Measurements from ENCODE around the gene SYT8.

The SYT8 gene

DNA sequence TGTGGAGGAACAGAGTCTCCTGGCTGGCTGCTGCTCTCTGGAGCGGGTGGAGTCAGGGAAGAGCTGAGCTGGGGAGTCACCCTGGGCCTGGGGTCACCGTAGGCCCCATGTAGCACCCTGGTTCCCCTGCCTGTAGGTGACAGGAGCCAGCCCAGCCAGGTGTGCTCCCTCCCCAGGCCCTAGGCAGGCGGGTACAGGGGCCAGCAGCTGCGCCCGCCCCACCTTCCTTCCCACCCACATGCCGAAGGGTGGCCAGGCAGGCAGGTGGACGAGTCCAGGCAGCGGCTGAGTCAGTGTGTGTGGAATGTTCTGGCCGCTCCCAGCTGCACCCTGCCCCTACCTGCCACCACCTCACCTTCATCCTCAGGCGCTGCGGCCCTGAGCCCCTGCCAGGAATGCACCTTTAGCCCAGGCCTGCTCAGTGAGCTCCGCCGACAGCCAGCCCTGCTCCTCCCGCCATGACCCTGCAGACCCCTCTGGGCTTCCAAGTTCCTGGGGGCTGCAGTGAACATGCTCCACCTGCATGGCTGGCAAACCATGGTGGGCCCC lies 654 bp upstream of the SYT8 start:
- peak; percentile 30 for DNase-seq

DNA sequence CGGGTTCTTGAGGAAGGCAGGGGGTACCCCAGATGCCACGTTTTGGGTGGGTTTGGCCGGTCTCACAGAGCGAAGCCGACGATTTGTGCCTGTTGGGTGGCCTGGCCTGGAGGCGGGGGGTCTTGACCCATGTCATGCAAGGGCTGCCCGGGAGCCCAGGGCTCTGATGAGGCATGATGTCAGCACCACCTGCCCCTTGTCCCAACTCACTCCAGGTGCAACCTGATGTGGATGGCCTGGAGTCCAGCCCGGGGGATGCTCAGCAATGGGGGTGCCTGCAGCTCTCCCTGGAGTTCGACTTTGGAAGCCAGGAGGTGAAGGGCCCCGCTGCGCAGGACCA lies 851 bp downstream of the SYT8 start:
- DNase-seq, result no peak

GRCh38 chr11:1836011-1836945 lies 1.5 kb downstream of the SYT8 start:
- DNase-seq, result peak; percentile 32

GRCh38 chr11:1837171-1838076 lies 2.6 kb downstream of the SYT8 start:
- peak; percentile 90 for DNase-seq

DNA sequence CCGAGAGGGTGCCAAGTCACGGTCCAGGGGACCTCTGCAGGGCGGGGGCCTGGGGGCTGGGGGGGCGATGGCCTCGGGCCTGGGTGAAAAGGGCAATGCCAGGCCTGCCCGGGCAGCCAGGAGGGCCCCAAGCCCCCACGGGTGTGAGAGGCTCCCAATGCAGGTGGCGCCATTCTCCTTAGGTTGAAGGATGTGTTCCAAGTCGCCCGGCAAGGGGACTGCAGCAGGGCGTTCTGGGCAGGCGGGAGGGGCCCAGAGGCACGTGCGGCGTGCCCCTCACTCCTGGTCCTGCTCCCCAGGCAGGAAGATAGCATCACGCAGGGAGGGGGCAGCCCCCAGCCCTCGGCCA lies 3.3 kb downstream of the SYT8 start:
- no peak for DNase-seq

DNA sequence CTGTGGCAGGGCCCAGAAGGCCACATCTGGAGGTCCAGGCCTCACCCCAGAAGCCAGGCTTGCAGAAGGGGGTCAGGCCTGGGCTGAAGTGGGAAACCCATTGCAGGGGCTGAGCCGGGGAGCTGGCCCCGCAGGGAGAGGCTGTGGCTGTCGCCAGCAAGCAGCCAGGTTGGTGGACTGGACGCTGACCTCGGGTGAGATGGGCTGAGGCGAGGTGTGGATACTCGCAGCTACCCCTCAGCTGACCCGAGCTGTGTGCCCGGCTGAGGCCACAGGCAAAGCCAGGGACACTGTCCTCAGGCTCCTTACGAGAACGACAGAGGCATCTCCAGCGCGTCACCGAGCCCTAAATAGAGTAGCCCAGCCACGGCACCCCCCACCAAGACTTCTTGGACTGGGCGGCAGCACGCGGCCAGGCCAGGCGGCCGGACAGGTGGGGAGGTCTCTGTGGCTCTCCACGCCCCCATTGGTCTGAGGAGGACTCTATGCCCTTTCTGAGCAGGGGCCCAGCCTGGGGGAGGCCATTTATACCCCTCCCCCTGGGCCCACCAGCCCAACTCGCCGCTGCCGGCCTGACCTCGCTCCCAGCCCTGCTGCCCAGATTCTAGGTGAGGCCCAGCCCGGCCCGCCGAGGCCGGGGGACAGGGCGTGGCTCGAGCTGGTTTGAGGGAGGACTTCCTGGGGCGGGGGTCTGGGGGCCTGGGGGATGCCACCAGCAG lies 3.8 kb downstream of the SYT8 start, which contains the start of gene TNNI2:
TNNI2 (plus strand) TSS at position 556 of the 719 bp plus-strand sequence. CDS start 716 bp downstream, outside the sequence.
- DNase-seq, result peak; percentile 52

- DNase-seq, result peak; percentile 36
Measured at GRCh38 chr11:1839204-1839923, 4.6 kb downstream of the SYT8 start.

DNA sequence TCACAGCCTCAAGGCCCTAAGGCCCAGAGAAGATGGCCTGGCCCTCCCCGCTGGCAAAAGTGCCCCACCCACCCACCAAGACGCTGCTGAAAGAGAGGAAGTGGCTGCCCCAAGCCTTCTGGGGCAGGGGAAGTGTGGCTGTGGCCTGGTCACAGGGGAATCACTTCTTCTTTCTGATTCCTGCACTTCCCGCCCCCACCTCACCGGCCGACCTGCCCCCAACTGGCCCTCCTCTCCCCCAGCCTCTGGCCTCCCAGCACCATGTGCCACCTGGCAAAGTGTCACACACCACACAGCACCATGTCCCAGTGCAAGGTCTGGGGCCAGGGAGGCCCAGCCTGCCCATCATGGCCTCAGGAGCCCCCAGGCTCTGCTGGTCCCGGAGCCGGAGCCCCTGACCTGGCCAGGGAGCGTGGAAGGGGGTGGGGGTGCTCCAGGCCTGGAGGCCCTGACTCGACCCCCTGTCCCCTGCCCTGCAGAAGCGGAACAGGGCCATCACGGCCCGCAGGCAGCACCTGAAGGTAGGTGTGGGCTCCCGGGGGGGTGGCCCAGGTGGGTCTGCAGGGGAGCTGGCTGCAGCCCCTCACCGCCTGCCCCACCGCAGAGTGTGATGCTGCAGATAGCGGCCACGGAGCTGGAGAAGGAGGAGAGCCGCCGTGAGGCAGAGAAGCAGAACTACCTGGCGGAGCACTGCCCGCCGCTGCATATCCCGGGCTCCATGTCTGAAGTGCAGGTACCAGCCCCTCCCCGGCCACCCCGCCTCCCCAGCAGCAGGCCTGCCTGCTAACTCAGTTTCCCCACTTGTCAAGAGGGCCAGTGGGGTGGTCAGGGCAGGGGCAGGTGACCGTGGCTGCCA lies 5.4 kb downstream of the SYT8 start:
- peak; percentile 38 for DNase-seq

GRCh38 chr11:1840780-1841480 lies 6.1 kb downstream of the SYT8 start:
- peak; percentile 34 for DNase-seq

DNA sequence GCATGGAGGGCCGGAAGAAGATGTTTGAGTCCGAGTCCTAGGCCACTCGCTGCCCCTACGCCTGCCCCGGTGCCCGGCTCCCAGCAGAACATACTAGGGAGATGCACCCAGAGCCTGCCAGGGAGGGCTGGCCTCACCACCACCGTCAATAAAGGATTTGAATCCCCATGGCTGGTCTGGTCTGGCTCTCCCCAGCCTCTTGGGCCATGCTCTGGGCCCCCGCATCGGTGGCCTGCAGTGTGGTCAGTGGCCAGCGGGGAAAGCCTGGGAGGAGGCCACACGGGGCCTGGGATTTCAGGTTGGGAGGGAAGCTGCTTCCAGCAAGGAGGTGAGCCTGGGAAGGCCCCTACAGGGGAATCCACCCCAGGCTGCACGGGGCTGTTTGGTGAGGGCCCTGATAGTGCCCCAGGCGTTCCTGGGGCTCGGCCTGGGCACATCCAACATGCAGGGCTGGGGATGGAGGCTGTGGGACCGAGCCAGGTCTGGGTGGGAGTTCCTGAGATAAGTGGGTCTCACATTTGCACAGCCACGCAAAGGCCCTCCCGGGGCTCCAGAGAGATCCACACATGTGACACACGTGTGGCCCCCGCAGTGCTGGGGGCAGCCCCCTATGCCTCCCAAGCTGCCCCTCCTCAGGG lies 6.8 kb downstream of the SYT8 start:
- no peak for DNase-seq

- no peak for DNase-seq
Measured at GRCh38 chr11:1842149-1843097, 7.6 kb downstream of the SYT8 start.

DNA sequence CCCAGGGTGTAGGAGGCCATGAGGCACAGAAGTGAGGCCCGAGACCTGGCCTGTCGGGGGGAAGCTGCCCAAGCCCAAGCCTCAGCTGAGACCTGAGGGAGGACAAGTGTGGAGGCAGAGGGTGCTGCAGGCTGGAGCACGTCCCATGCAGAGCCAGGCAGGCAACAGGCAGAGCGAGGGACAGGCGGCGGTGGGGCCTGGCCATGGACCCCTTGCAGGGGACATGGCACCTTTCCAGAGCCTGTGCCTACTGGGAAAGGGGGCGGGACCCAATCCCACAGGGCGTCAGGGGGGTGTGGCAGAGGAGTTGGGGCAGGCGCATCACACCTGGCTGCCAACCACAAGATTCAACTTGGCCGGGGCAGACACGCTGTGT lies 8.3 kb downstream of the SYT8 start:
- DNase-seq, result no peak

- DNase-seq, result no peak
Measured at GRCh38 chr11:1843796-1844195, 9.0 kb downstream of the SYT8 start.

DNA sequence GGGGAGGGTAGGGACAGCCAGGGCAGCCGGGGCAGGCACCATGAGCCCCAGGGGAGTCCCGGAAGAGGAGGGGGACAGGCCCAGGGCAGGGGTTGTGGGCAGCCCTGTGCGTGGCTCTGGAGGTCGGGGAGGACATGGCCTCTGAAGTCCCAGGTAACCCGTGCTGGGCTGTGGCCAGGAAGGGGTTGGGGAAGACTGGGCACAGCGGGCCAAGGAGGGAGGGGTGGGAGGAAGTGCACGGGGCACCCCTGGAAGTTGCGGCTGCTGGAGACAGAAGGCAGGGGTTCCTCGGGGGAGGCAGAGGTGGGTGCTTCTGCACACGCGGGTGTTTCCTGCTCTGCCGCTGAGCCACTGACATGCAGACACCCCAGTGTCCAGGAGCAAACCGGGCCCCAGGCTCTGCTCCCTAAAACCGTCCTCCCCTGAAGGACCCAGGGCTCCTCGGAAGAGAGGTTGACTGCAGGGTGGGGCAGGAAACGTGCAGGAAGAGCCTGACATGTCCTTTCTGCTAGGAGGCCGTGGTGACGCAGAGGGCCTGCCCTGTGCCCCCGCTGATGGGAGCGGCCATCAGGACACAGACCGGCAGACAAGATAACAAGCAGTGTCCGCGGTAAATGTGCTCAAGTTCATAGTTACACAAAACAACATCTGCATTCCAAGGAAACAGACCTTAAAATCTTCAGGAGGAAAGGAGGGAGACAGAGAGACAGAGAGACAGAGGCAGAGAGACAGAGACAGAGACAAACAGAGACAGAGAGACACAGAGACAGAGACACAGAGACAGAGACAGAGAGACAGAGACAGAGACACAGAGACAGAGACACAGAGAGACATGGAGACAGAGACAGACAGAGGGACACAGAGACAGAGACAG lies 9.7 kb downstream of the SYT8 start:
- no peak for DNase-seq

GRCh38 chr11:1845095-1845429 lies 10.3 kb downstream of the SYT8 start:
- DNase-seq, result no peak

GRCh38 chr11:1845561-1846452 lies 11.0 kb downstream of the SYT8 start:
- DNase-seq, result no peak

DNA sequence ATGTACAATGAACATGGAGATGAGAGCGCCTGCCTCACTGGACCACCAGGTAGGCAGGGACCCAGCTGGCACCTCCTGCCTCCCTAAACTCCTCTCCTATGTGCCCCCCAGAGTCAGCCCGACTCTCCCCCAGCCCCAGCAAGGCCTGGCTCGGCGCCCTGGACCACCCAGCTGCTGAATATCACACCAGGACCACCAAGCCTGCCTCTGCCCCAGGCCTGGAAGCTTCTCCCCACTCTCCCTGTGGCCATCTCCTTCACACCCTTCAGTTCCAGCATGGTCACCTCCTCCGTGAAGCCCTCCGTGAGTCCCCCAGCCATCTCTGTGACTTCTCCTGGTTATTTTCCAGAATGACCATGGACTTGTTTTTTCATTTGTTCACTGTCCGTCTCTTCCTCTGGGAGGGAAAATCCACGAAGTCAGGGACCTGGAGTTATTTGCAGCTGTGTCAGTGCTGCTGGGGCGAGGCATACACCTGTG lies 11.7 kb downstream of the SYT8 start:
- no peak for DNase-seq

Measured in left hindlimb (tissue), 1 donor.